ENCODE results near the gene RNASE7.

GRCh38 chr14:21018286-21018685 lies 23.9 kb upstream of the RNASE7 start:
- TF ChIP-seq GATA3 (IDR thresholded peaks at IDR 0.05; ENCODE audit: low read depth, low read length), result no peak
- TF ChIP-seq GATA2 (IDR thresholded peaks at IDR 0.05; ENCODE audit: low read depth, low read length), result no peak
